H1 (cell line): ENCODE results near the gene WDR3. TPM values are rescaled to one million over a fixed set of nuclear protein-coding genes. Genes with fewer than 3 reads are reported as not detected.

Experiments
- CEBPB ChIP-seq: IDR thresholded peaks from 2 replicates; pipeline ENCODE4 v1.6.1; 2012; ENCODE audit warnings: low read depth, low read length
- FOSL1 ChIP-seq: IDR thresholded peaks from 2 replicates; pipeline ENCODE4 v1.6.1; 2011; ENCODE audit warnings: mild to moderate bottlenecking, low read depth, low read length, moderate library complexity; ENCODE audit not compliant: insufficient read depth
- GABPA ChIP-seq: IDR thresholded peaks from 2 replicates; pipeline ENCODE4 v1.6.1; 2011; ENCODE audit warnings: mild to moderate bottlenecking, low read length, moderate library complexity, borderline replicate concordance; ENCODE audit not compliant: insufficient read depth
- RXRA ChIP-seq: IDR thresholded peaks from 2 replicates; pipeline ENCODE4 v1.6.1; 2011; ENCODE audit warnings: low read depth, mild to moderate bottlenecking, low read length, moderate library complexity; ENCODE audit not compliant: insufficient read depth
- ZNF274 ChIP-seq: IDR thresholded peaks from 2 replicates; pipeline ENCODE4 v1.7.0; 2012; ENCODE audit warnings: low read length, borderline replicate concordance; ENCODE audit errors: extremely low read depth
- polyA plus RNA-seq, 7 experiments: library from polyadenylated mRNA; depleted of rRNA in 3 of 7; stranded (reverse) in 5 of 7; unstranded in 2 of 7; fragments of >200 nt in 5 of 7; fragments of 200-250 nt in 2 of 7; gene quantifications; 1 replicate in 5 of 7; 2 replicates in 1 of 7; 4 replicates in 1 of 7; pipeline versions ENCODE4 v1.2.1 to v1.2.3, GENCODE V29; 2011 to 2013; ENCODE audit warnings: missing spikeins in 2 of 7, mixed read lengths in 2 of 7
- total RNA-seq: library from RNA; stranded (reverse); fragmentation: NEBNext Ultra II Directional; extraction: Animal tissue kit (Norgen Biotek cat#: 25700); gene quantifications from 2 replicates; pipeline ENCODE4 v1.2.1, GENCODE V29; 2021

WDR3 gene
- total and polyA plus RNA-seq, 2 of the 8 experiments (the other 6 are each of a cell fraction or from before 2014, with no cell fraction given) = 18.2 to 67.9 TPM

DNA sequence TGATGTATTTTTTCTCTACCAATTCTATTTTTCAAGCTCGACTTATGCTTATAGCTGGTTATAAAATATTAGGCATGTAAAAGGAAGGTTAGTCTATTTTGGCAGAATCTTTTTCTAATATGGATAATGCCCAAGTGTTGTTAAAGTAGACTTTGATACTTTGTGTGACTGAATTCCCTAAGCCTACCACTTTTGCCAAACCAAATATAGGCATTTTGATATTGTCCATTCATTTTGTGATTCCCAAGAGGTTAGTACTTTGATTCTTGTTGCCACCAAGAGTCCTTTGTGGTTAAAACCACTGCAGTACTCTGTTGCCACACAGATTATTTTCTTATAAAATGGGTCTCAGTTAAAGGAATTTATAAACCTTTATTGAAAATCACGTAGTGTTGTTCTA, 4.2 kb downstream of the WDR3 start (continued):
- TF ChIP-seq GABPA (no peak), RXRA (no peak), ZNF274 (no peak), FOSL1 (no peak), CEBPB (no peak)
